HG02840 (cell line): ENCODE measurements around the gene ABCA3.

Source experiments
- ATAC-seq: cut with Tn5 transposase; IDR thresholded peaks from one replicate; pipeline ENCODE4 v1.9.1; 2021; ENCODE audit warnings: mild to moderate bottlenecking, moderate library complexity, moderate number of reproducible peaks; ENCODE audit not compliant: unreplicated experiment, low FRiP score

ABCA3 gene

DNA sequence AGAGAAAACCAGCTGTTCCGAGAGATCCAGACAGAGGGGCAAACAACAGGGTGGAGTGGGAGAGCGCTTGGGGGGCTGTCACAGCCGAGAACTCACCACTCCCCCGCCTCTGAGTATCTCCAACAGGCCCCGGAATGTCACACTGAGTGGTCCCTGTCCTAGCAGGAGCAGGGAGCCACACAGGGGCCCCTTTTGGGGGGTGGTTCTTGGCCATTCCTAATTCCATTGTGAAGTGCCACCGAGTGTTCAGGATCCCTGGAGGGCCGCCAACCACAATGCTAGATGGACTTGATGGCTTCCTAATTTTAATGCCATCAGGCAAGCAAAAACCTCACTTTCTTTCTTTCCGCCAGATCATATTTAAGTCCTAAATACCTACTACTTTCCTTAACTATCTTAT is 16.8 kb downstream of the ABCA3 start:
- ATAC-seq, result no peak

DNA sequence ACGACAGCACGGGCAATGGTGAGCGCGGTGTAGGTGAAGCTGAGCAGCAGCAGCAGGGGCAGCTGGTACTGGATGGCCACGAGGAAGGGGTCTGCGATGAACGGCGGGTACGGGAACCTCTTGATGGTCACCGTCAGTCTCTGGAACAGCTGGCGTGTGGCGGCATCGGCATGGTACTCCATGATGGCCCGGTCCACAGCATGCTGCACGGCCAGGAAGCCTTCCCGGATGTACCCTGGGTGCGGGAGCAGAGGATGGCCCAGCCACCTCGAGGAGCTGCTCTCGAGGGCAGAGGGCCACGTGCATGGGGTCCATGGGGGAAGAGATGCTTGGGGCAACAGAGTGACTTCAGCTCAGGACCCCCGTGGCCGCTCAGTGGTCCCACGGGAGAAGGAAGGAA is 20.9 kb downstream of the ABCA3 start:
- no peak for ATAC-seq

DNA sequence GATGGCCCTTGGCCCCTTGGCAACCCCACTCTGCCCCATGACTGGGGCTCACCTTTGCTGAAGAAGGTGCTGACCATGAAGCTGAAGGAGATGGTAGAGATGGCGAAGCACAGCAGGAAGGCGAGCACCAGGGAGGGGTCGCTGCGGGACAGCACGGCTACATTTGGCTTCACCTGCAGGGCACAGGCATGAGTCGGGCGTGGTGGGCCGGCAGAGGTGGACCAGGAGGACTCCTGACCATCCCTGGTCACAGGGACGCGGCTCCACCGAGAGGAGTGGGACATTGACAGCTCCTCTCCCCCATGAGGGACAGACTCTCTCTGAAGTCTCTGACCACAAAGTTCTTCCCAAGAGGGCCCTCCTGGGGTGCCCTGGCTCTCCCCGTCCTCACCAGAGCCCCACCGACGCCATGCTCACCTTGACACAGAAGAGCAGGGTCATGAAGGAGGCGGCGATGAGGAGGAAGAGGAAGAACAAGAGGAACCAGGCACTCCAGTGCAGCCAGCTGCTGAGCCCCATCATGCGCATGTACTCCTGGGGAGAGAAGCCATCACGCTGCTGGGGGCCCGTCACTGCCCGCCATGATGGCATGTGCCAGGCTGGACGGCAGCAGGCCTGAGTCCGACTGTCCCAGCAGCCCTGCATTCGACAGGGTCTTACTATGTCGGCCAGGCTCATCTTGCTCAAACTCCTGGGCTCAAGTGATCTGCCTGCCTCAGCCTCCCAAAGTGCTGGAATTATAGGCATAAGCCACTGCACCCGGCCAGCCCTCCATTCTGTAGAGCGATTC is 23.1 kb downstream of the ABCA3 start:
- ATAC-seq, result no peak

DNA sequence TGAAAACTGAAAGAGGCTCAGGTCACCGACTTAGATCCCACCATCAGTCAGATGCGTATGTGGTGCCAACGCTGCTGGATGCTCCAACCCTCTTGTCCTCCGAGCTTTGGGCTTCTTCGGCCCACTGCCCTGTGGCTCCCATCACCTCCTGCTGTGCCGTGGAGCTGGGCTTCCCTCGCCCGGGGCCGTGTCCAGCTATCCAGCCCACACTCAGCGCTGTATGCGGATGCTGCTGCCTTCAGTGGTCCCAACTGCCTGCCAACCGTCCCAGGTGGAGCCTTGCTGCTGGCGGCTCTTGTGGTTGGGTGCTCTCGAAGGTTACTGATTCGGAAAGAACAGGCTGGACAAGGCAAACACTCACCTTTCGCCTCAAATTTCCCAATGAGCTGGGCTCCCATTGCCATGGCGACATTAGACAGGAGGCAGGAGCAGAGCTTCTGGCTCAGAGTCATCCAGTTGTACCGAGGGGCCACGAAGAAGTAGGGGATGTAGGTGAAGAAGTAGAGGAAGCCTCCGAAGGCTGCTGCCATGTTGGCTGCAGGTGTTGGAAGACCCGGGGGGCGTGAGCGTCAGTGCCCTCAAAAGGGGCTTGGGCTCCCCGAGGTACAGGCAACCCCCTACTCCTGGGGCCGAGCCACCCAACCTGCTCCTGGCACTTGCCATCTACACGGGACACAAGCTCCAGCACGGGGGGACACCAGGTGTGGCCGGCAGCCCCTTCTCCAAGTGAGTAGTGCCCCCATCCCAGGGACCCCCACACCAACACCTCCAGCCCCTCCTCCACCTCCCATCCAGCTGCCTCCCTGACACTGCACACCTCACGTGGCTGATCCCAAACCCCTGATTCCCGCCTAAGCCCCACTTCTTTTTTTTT is 32.2 kb downstream of the ABCA3 start:
- no peak for ATAC-seq

DNA sequence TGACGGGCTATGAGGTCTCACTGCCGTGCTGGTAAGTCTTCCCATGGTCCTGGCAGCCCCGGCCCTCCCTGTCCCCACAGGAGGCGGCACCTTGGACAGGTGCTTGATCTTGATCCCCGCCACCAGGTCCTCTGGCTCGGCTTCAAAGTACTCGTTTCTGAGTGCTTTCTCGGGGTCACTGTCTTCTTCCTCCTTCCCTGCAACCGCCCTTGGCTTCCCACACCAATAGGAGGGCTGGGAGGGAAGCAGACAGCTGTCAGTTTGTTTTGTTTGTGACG is 40.7 kb downstream of the ABCA3 start:
- ATAC-seq, result no peak

DNA sequence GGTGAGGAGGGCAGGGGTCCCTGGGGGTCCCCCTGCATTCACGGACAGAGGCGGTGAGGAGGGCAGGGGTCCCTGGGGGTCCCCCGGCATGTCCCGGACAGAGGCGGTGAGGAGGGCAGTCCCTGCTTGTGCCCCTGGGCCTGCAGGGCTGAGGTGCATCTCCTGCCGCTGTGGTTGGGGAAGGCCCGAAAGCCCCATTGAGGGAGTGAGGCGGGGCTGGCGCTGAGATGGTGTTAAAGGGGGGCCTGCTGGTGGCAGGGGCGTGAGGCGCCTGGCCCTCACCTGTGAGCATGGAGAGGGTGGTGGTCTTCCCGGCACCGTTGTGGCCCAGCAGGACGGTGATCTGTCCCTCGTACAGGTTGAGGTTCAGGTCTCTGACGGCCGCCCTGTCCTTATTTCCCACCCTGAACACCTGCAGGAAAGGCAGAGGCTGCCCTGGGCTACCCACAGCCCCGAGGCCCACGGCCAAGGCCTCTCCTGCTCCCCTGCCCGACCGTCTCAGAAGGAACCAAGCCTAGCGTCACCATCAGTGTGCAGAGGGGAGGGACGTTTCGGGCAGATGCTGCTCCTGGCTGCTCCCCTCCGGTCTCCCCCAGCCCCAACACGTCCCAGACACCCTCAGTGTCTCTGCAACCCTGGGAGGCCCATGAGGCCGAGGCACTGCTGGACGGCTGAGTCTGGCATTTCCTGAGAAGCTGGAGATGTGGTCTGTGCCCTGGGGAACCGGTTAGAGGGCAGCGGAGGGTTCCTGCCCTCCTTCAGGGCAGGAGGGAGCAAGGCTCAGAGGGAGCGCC is 41.2 kb downstream of the ABCA3 start:
- no peak for ATAC-seq

DNA sequence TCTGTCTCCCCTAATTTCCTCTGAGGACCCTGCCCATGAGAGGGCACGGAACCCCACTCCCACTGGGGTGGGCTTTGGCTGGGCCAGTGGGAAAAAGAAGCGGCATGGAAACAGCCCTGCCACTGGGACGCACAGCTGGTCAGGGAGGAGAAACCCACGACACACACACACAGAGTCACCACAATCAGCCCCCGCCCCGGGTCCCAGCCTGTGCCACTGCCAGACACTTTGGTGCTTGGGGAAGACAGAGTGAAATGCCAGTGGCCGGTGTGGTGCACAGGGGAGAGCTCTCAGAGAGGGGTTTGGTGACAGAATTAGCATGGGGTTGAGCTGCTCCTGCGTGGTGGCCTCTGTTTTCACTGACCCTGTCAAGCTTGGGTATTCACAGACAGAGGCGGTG is 41.9 kb downstream of the ABCA3 start:
- no peak for ATAC-seq

DNA sequence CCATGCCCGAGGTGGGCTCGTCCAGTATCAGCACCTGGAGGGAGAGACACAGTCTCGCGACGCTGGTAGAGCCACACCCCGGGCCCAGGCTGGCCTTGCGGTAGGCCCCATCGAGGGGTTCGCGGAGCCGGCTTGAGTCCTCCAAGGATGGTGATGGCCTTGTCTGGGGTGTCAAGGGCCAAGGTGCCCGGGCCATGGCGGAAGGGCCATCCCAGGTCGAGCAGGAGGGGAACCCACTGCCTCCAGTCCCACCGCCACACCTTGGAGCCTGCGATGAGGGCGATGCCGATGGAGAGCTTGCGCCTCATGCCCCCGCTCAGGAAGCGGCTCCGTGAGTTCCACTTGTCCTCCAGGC is 43.0 kb downstream of the ABCA3 start:
- ATAC-seq, result no peak

DNA sequence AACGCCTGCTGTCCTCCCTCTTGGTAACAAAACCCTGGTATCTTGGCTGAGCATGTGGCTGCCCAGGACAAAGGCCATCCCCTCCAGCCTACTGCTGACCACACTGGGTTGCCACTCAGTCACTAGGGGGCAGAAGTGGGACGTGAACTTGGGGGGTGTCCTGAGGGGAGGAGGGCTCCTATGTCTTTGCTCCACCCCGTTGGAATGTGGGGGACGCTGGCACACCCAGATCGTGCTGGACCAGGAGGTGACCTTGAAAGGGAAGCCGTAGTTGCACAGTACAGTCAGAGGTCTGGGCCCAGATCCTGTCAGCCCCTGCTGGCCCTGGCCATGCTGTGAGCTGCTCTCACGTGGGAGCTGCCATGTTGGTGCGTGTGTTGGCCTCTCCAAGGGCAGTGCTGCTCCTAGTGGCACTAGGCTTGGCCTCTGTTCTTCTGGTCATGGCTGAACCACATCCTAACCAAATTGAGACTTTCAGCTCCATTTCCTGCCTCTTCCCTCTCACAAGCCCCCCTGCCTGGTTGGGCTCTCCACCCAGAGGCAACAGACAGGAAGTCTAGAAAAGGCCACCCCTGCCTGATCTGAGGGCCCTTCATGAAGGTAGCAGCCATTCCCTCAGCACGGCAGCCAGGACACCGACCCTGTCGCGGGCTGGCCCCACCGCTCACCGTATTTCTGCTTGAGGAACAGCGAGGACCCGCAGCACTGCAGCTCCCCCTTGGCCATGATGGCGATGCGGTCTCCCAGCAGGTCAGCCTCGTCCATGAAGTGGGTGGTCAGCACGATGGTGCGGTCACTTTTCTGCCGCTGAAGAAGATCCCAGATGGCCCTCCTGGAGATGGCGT is 43.6 kb downstream of the ABCA3 start:
- ATAC-seq, result no peak

DNA sequence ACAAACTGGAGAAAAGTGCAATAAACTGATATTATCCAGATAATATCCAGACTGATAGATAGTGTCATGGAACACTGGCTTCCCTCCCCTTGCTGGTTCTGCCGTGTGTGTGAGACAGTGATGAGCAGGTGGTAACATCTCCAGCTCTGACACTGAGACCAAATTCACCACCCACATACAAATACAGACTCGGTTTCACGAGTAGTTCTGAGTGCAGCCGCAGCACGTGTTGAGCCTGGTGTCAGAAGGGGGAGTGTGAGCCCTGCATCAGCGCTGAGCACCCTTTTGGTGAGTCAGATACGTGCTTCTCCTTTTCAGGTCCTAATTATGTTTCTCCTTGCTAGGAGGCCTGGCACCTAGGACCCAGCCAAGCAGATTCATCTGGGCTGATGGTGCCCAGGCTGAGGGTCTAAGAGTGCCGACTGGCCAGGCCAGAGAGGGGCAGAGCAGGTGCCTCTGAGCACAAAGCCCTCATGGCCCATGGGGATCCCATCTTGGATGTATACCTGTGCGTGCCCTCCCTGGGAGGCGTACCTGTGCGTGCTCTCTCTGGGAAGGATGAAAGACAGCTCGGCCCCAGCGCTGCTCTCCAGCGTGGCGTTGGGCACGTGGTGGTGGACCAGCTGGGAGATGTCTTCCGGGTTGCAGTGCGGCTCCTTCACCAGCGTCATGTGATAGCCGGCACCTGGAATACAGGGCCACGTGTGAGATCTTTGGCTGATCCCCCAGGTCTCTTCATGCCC is 45.3 kb downstream of the ABCA3 start:
- no peak for ATAC-seq

DNA sequence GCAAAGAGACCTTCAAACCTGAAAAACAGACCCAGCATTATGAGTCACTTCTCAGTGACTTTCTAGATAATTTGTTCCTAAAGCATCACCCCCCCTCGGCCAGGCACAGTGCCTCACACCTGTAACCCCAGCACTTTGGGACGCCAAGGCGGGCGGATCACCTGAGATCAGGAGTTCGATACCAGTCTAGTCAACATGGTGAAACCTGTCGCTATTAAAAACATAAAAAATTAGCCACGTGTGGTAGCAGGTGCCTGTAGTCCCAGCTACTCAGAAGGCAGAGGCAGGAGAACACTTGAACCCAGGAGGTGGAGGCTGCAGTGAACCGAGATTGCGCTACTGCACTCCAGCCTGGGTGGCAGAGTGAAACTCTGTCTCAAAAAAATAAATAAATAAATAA is 48.3 kb downstream of the ABCA3 start:
- no peak for ATAC-seq

DNA sequence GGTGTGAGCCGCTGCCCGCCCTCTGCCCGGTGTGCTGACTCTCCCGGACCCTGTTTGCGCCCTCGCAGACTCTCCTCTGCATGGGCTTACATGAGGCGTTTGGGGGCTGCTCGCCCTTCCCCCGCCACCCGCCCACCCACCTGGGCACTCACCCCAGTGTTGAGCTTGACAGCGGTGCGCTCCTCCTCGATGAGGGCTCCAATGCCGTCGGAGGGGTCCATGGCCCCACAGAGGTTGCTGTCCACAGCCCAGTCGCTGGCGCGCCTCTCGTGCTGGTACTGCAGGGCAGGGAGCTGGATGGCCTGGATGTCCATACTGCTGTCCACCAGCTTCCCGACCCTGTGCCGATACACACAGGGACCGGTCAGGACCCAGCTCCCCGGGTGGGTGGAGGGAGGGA is 51.2 kb downstream of the ABCA3 start:
- ATAC-seq, result no peak

DNA sequence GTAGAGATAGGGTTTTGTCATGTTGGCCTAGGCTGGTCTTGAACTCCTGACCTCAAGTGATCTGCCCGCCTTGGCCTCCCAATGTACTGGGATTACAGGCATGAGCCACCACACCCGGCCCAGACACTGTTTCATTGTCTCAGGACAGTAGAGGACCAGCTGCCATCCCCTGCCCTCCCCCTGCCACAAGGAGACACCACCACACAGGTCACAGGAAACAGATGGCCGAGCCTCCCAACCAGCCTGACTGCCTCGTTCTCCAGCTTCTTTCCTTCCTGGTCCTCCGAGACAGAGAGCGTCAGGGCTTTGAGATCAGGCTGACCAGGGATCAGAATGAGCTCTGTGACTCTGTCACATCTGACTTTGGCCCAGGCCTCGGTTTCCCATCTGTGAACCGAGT is 51.8 kb downstream of the ABCA3 start:
- no peak for ATAC-seq

DNA sequence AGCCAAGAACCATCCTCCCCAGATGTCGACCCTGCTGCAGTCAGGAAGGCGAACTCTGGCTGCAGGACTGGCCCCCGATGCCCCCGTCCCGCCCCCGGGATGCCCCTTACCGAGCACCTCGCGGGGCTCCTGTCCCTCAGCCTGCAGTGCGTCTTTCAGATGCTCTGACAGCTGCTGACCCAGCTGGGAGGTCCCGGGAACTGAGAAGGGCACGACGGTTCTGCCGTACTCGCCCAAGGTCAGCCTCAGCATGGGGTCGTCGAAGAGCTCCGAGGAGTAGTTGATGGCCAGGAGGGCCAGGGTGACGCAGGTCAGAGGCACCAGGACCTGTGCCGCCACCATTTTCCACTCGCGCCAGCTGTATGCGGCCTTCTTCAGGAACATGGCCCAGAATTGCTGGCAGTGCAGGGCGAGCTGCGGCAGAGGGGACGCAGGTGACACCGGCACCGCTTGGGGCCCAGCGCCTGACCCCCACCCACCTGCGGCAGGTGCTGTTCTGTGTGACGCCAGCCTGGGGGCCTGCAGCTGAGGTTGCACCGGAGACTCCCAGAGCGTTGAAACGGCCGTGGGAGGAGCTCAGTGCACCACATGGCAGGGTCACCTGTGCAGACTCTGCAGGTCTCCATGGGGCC is 52.5 kb downstream of the ABCA3 start:
- ATAC-seq, result no peak

DNA sequence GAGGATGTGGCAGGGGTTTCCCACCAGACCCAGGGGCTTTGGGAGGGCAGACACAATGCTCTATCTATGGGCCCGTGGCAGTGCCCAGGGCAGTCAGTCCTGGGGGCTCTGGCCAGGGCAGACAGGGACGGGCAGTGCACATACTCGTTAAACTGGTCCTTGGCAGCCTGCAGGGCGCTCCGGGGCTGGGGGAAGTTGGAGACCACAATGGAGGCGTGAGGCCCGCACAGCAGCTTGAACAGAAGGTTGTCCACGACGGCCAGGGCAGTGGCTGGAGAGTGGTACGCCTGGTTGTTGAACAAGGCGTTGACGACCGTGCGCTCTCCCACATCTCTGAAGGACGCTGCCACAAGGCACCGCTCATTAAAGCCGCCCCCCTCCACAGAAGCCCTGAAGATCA is 54.0 kb downstream of the ABCA3 start:
- ATAC-seq, result no peak

DNA sequence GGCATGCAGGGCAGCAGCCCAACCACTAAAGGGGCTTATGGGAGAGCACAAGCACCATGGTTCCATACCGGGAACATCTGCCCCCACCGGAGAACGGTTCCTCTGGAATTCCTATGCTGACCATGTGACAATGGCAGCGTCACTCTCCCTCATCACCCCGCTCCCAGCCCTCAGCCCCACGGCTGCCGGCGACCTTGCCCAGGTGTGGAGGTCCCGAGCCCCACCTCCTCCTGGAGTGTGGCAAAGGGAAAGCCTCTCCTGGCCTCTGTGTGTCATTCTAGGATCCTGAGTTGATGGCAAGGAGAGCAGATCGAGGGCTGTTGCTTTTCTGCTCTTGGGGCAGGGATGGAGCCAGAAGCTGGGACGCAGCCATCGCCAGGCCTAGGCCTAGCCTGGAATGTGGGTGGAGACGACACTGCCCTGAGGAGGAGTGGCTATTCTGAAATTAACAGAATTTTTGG is 54.8 kb downstream of the ABCA3 start:
- no peak for ATAC-seq

DNA sequence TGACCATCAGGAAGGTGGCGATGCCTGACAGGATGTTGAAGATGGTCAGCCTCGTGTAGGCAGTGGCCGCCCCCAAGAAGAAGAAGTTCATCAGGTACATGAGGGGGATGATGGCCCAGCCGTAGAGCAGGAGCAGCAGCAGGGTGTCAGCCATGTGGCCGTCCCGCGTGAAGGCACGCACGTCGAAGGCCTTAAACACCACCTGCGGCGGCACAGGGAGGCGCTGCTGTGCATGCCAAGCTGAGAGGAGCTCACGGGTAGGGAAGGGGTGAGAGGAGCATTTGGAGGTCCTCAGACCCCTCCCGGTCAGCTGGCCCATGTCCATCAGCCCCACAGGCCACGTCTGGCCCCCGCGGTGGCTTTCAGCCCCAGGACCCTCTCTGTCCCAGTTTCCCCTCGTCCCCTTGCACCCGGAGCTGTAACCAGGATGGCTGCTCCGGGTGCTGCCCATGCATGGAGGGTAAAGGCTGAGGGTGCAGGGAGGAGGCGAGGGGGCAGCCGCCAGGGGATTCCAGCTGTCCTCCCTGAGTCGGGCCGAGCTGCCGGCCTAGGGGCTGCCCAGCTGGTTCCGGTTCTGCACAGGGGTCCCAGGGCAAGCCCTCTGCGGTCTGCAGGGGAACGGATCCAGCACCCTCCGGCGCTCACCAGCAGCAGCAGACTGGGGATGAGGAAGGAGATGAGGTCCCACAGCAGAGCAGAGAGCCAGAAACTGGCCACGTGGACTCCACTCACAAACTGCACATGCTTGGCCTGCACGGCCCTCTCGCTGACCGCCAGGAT is 55.5 kb downstream of the ABCA3 start:
- ATAC-seq, result no peak

DNA sequence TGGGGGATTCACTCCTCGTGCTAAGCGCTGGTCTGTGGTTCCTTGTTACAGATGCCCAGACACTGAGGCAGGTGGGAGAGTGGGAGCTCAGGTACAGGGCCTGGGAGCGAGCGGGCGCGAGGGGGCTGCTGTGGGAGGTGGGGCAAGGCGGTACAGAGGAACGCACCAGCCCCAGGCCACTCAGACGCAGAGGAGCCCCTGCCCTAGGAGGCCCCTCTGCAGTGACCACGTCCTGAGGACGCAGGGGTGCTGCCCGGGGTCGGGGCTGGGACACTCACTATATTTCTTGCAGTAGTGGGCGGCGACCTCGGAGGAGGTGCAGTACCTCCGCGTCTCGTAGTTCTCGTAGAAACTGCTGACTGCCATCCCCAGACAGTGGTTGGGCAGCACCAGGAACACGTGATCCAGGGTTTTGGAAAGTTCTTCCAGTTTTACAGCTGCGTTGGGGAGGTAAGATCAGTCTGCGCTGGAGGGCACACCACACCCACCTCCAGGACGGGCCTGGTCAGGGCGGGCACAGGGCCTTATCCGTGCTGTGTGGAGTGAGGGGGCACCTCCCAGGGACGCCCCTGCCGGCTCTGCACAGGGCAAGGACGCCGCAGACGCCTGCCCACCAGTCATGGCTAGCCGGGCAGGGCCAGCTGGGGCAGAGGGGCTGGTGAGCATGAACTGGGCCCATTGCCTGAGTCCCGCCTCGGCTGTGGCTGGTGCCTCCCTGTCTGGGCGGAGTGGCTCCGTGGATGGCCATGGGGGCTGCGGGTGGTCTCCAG is 56.3 kb downstream of the ABCA3 start:
- no peak for ATAC-seq
